ENCODE results near the gene FOXP4.

The FOXP4 gene

GRCh38 chr6:41649596-41649995, 103.4 kb downstream of the FOXP4 start:
- no peak for DNase-seq

DNA sequence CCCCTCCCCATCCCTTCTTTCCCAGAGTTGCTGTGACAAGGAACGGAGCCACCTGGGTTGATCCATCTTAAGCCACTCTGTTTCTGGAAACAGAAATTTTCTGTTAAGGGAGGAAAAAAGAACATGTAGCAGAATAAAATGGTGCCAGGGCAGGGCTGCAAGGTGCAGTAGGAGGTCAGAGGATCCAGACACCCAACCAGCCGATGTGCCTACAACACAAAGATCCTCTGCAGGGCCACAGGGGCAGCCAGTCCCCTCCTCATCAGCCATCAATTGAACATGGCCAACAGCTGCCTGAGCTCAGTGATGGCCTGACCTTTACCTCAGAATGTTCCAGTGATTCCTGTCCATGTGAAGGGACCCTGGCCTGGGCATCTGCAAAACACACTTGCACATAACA, 103.9 kb downstream of the FOXP4 start:
- no peak for DNase-seq

DNA sequence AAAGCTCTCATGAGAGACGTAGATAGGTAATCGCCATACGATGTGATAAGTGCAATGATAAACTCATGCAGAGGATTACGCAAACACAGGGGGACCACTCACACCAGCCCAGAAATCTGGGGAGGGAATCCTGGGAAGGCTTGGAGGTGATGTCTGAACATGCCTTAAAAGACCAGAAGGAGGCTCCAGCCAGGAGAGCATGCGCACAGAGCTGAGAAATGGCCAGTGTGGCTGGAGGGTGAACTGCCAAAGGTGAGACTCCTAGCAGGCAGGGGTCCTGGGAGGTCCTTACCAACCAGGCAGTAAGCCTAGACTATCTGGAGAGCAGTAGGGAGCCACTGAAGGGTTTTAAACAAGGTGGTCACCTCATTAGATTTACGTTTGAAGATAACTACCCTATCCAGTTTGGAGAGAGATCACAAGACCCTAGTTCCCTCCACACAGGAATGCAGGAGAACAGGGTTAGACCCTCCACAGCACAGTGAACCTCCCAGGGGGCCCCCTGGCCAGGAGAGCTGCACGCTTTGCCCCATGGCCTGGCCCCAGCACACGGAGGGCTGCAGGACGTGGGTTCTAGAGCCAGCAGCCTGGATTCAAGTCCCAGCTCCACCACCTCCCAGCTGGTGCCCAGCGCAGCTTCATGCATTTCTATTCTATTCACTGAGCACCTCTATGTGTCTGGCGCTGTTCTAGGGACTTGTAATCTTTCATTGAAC, 105.2 kb downstream of the FOXP4 start:
- DNase-seq: no peak
